Measurements from ENCODE around the gene MAP2K6.
"Not testable (repeated sequence)": the region's sequence is repeated elsewhere in the genome, so short reads cannot be mapped to it uniquely, and the experiment has no call there.

Gene MAP2K6

DNA sequence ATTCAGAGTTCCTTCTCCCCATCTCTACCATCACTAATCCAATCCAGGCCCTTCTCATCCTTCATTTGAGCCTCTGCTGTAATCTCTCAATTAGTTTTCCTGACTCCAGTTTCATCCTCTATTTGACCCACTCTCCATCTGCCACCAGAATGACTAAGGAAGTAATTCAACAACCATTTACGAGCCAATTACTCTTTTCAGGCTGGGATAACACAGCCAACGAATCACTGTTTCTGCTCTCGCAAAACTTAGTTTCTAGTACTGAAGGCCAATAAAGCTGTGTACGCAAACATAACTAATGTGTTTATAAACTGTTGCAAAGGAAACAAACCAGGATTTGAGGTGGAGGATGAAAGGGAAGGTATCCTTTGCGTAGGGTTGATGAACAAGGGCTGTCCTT, 53.7 kb downstream of the MAP2K6 start:
- no peaks in the 10 kb centered on the region for H3K36me3 ChIP-seq (ENCODE audit: control insufficient read depth, insufficient read depth, low read length)
- no peaks in the 10 kb centered on the region for H3K4me1 ChIP-seq (ENCODE audit: control insufficient read depth, insufficient read depth, low read length)
- H3K27ac ChIP-seq (ENCODE audit: low read depth, low read length), result no peak overlapping the region
- H3K27me3 ChIP-seq (ENCODE audit: control insufficient read depth, insufficient read depth, low read length), result no peaks in the 10 kb centered on the region
- no peak overlapping the region for H3K9ac ChIP-seq (ENCODE audit: low read length)
- H3K4me3 ChIP-seq (ENCODE audit: low read length), result no peak overlapping the region

DNA sequence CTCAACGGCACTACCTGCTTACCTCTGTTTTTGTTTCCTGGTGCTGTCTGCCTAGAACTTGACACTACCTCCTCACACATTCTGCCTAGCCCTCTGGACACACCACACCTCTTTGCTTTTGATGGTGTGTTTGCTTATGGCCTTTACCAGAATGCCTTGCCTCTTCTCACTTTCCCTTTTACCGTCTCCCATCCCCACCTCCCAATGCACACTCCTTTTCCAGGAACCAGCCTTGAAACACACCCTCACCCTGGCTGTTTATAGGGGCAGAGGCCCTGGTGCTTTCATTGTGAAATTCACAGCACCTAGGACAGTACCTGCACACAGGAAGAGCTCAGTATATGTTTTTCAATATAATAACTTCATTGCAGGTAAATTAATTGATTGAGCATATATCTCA, 56.2 kb downstream of the MAP2K6 start:
- no peak overlapping the region for H3K9ac ChIP-seq (ENCODE audit: low read length)
- H3K27ac ChIP-seq (ENCODE audit: low read depth, low read length), result no peak overlapping the region
- H3K36me3 ChIP-seq (ENCODE audit: control insufficient read depth, insufficient read depth, low read length), result no peaks in the 10 kb centered on the region
- H3K4me1 ChIP-seq (ENCODE audit: control insufficient read depth, insufficient read depth, low read length), result no peaks in the 10 kb centered on the region
- H3K27me3 ChIP-seq (ENCODE audit: control insufficient read depth, insufficient read depth, low read length), result no peaks in the 10 kb centered on the region
- no peak overlapping the region for H3K4me3 ChIP-seq (ENCODE audit: low read length)

GRCh38 chr17:69471406-69471805, 56.9 kb downstream of the MAP2K6 start:
- no peak overlapping the region for H3K27ac ChIP-seq (ENCODE audit: low read depth, low read length)
- H3K9ac ChIP-seq (ENCODE audit: low read length), result no peak overlapping the region
- H3K36me3 ChIP-seq (ENCODE audit: control insufficient read depth, insufficient read depth, low read length), result no peaks in the 10 kb centered on the region
- no peak overlapping the region for H3K4me3 ChIP-seq (ENCODE audit: low read length)
- H3K4me1 ChIP-seq (ENCODE audit: control insufficient read depth, insufficient read depth, low read length), result no peaks in the 10 kb centered on the region
- H3K27me3 ChIP-seq (ENCODE audit: control insufficient read depth, insufficient read depth, low read length), result no peaks in the 10 kb centered on the region

GRCh38 chr17:69473841-69474831, 59.6 kb downstream of the MAP2K6 start:
- H3K27ac ChIP-seq (ENCODE audit: low read depth, low read length), result no peak overlapping the region
- H3K36me3 ChIP-seq (ENCODE audit: control insufficient read depth, insufficient read depth, low read length), result no peaks in the 10 kb centered on the region
- H3K4me1 ChIP-seq (ENCODE audit: control insufficient read depth, insufficient read depth, low read length), result no peaks in the 10 kb centered on the region
- no peaks in the 10 kb centered on the region for H3K27me3 ChIP-seq (ENCODE audit: control insufficient read depth, insufficient read depth, low read length)
- no peak overlapping the region for H3K9ac ChIP-seq (ENCODE audit: low read length)
- no peak overlapping the region for H3K4me3 ChIP-seq (ENCODE audit: low read length)

GRCh38 chr17:69477204-69477902, 62.9 kb downstream of the MAP2K6 start:
- Histone ChIP-seq H3K4me1 (ENCODE audit: control insufficient read depth, insufficient read depth, low read length) (no peaks in the 10 kb centered on the region), H3K36me3 (ENCODE audit: control insufficient read depth, insufficient read depth, low read length) (no peaks in the 10 kb centered on the region), H3K9ac (ENCODE audit: low read length) (no peak overlapping the region), H3K27me3 (ENCODE audit: control insufficient read depth, insufficient read depth, low read length) (no peaks in the 10 kb centered on the region), H3K27ac (ENCODE audit: low read depth, low read length) (no peak overlapping the region), H3K4me3 (ENCODE audit: low read length) (no peak overlapping the region)

DNA sequence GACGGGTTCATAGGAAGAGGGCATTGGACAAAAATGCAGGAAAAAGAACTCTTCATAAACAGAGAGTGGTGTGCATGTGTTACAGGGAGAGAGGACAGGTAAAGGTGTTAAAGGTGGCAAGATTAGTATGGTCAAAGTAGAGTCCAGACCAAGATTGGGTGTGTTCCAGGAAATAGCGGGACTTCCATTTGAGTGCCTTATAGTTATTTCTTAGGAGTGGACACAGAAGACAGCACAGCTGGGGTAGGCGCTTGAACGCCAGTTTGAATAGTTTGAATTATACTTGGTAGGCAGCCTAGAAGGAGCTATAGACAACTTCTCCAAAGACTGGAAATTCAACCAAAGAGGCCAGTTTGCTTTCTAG, 63.4 kb downstream of the MAP2K6 start:
- no peak overlapping the region for H3K4me3 ChIP-seq (ENCODE audit: low read length)
- H3K36me3 ChIP-seq (ENCODE audit: control insufficient read depth, insufficient read depth, low read length), result no peaks in the 10 kb centered on the region
- no peak overlapping the region for H3K27ac ChIP-seq (ENCODE audit: low read depth, low read length)
- H3K9ac ChIP-seq (ENCODE audit: low read length), result no peak overlapping the region
- no peaks in the 10 kb centered on the region for H3K27me3 ChIP-seq (ENCODE audit: control insufficient read depth, insufficient read depth, low read length)
- no peaks in the 10 kb centered on the region for H3K4me1 ChIP-seq (ENCODE audit: control insufficient read depth, insufficient read depth, low read length)

DNA sequence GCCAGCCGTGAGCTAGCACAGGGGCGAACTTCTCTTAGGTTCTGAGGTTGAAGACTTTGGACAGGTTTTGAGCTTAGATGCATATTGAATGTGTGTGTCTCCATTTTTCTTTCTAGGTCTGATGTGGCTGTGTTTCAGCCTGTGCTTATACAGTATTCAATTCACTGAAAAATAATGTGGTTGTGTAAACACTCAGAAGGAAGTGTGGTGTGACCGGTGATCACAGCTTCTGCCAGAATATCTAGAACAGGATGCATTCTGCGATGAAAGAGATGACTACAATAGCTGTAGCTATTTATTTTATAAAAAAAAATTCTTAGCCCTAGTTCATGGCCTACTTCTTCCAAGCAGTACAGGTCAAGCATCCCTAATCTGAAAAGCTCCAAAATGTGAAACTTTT, 64.4 kb downstream of the MAP2K6 start:
- Histone ChIP-seq H3K27me3 (ENCODE audit: control insufficient read depth, insufficient read depth, low read length) (no peaks in the 10 kb centered on the region), H3K4me1 (ENCODE audit: control insufficient read depth, insufficient read depth, low read length) (no peaks in the 10 kb centered on the region), H3K27ac (ENCODE audit: low read depth, low read length) (no peak overlapping the region), H3K9ac (ENCODE audit: low read length) (no peak overlapping the region), H3K36me3 (ENCODE audit: control insufficient read depth, insufficient read depth, low read length) (no peaks in the 10 kb centered on the region), H3K4me3 (ENCODE audit: low read length) (no peak overlapping the region)

DNA sequence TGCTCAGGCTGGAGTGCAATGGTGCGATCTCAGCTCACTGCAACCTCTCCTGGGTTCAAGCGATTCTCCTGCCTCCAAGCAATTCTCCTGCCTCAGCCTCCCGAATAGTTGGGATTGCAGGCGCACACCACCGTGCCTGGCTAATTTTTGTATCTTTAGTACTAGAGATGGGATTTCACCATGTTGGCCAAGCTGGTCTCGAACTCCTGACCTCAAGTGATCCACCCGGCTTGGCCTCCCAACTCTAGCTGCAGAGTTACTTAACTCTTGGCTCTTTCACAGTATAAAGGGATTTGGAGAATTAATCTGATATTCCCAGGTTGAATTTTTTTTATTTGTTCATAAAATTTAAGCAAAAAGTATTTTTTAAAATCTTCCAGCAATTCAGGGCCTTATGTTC, 65.3 kb downstream of the MAP2K6 start:
- H3K27ac ChIP-seq (ENCODE audit: low read depth, low read length); H3K4me3 ChIP-seq (ENCODE audit: low read length); H3K27me3 ChIP-seq (ENCODE audit: control insufficient read depth, insufficient read depth, low read length); H3K9ac ChIP-seq (ENCODE audit: low read length); H3K36me3 ChIP-seq (ENCODE audit: control insufficient read depth, insufficient read depth, low read length); H3K4me1 ChIP-seq (ENCODE audit: control insufficient read depth, insufficient read depth, low read length): not testable (repeated sequence)

DNA sequence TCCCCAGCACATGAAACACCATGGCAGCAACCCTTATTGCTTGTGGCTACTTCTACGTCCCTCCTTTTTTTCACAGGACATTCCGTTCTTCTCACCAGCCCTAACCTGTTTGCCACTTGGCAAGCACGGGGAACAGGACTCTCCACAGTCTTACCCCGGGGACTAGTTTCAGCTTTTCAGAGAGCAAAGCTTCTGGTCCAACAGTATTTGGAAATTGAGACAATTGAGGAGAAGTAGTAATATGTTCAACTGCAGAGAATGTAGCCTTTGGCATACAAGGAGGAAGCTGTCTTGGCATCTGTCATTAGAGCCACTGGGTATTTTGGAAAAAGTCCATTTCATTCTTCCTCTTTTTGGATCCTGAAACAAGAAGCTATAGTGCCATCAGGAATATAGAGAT, 65.7 kb downstream of the MAP2K6 start:
- H3K4me3 ChIP-seq (ENCODE audit: low read length), result no peak overlapping the region
- no peak overlapping the region for H3K27ac ChIP-seq (ENCODE audit: low read depth, low read length)
- H3K4me1 ChIP-seq (ENCODE audit: control insufficient read depth, insufficient read depth, low read length), result no peaks in the 10 kb centered on the region
- H3K27me3 ChIP-seq (ENCODE audit: control insufficient read depth, insufficient read depth, low read length), result no peaks in the 10 kb centered on the region
- no peaks in the 10 kb centered on the region for H3K36me3 ChIP-seq (ENCODE audit: control insufficient read depth, insufficient read depth, low read length)
- H3K9ac ChIP-seq (ENCODE audit: low read length), result no peak overlapping the region

GRCh38 chr17:69485251-69485661, 70.8 kb downstream of the MAP2K6 start:
- Histone ChIP-seq H3K36me3 (ENCODE audit: control insufficient read depth, insufficient read depth, low read length) (no peaks in the 10 kb centered on the region), H3K4me1 (ENCODE audit: control insufficient read depth, insufficient read depth, low read length) (no peaks in the 10 kb centered on the region), H3K27me3 (ENCODE audit: control insufficient read depth, insufficient read depth, low read length) (no peaks in the 10 kb centered on the region), H3K9ac (ENCODE audit: low read length) (no peak overlapping the region), H3K4me3 (ENCODE audit: low read length) (no peak overlapping the region), H3K27ac (ENCODE audit: low read depth, low read length) (no peak overlapping the region)

DNA sequence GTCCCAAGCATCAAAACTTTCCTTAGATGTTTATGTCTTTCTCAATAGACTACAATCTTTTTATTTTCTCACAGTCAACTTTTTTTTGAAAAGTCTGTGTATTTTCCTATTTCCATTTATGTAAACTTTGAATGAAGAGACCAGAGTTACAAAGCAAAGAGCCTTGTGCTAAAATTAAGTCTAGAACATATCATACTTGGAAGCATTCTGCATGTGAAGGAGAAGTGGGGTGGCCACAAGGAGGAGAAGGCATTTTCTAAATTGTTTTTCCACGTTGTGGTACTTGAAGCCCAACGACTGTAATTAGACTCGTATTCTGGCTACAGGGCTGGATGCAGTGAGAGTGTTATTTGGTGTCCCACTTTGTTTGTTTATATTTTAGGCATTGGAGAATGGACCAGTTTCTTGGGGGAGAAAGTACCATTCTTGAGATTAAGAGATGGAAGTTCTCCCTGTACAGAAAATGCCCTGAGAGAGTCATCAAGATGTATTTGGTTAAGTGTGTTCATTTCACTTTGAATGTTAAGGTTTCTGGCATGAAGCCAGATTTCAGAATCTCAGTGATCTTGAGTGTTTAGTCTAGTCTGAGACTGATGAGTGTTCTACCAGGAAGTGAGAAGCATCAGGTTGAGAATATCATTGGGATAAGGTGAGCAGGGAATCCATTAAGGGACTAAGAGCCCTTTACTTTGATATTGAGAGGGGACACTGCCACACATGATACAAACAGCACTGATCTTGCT, 71.6 kb downstream of the MAP2K6 start:
- H3K4me3 ChIP-seq (ENCODE audit: low read length), result no peak overlapping the region
- H3K27me3 ChIP-seq (ENCODE audit: control insufficient read depth, insufficient read depth, low read length), result no peaks in the 10 kb centered on the region

More for the DNA sequence above, 71.6 kb downstream of the MAP2K6 start:
- Histone ChIP-seq H3K4me1 (ENCODE audit: control insufficient read depth, insufficient read depth, low read length) (no peaks in the 10 kb centered on the region), H3K36me3 (ENCODE audit: control insufficient read depth, insufficient read depth, low read length) (no peaks in the 10 kb centered on the region), H3K9ac (ENCODE audit: low read length) (no peak overlapping the region), H3K27ac (ENCODE audit: low read depth, low read length) (no peak overlapping the region)

All from rectal smooth muscle tissue (tissue), 1 donor.